ENCODE results near the gene KCNQ5.

Gene KCNQ5

GRCh38 chr6:72941751-72942150 is 319.9 kb downstream of the KCNQ5 start:
- no peak for DNase-seq (ENCODE audit: extremely low read depth, low read depth)
- TF ChIP-seq, protein P1, sequence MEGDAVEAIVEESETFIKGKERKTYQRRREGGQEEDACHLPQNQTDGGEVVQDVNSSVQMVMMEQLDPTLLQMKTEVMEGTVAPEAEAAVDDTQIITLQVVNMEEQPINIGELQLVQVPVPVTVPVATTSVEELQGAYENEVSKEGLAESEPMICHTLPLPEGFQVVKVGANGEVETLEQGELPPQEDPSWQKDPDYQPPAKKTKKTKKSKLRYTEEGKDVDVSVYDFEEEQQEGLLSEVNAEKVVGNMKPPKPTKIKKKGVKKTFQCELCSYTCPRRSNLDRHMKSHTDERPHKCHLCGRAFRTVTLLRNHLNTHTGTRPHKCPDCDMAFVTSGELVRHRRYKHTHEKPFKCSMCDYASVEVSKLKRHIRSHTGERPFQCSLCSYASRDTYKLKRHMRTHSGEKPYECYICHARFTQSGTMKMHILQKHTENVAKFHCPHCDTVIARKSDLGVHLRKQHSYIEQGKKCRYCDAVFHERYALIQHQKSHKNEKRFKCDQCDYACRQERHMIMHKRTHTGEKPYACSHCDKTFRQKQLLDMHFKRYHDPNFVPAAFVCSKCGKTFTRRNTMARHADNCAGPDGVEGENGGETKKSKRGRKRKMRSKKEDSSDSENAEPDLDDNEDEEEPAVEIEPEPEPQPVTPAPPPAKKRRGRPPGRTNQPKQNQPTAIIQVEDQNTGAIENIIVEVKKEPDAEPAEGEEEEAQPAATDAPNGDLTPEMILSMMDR (IDR thresholded peaks at IDR 0.05; ENCODE audit: low read depth, low read length) = no peak

GRCh38 chr6:72943699-72944098 is 321.8 kb downstream of the KCNQ5 start:
- TF ChIP-seq, protein P1 (IDR thresholded peaks at IDR 0.05; ENCODE audit: low read depth, low read length) = no peak
- DNase-seq (ENCODE audit: extremely low read depth, low read depth) = no peak

DNA sequence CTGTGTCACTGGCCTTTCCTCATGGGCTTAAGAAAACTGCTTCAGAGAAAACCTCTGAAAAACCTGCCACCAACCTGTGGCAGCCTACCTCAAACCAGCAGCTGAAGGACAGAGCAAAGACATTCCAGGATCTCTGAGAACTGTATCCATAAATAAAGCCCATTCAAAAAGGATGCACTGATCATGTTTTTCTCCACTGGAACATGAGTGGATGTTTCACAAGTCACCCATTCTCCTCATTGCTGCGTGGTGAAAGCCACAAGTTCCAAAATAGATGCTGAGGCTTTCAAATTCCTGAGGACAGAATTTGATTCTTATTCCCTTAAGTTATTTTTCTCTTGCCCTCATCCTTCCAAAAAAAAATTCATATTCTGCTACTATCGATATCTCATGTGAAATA is 322.8 kb downstream of the KCNQ5 start:
- no peak for DNase-seq (ENCODE audit: extremely low read depth, low read depth)
- TF ChIP-seq, protein P1 (IDR thresholded peaks at IDR 0.05; ENCODE audit: low read depth, low read length) = no peak

GRCh38 chr6:72946774-72947173 is 324.9 kb downstream of the KCNQ5 start:
- no peak for DNase-seq (ENCODE audit: extremely low read depth, low read depth)
- TF ChIP-seq, protein P1 (IDR thresholded peaks at IDR 0.05; ENCODE audit: low read depth, low read length) = no peak

- TF ChIP-seq, protein P1 (IDR thresholded peaks at IDR 0.05; ENCODE audit: low read depth, low read length) = no peak
- DNase-seq (ENCODE audit: extremely low read depth, low read depth) = no peak
Measured at GRCh38 chr6:72947534-72947933, 325.7 kb downstream of the KCNQ5 start.

- TF ChIP-seq, protein P1 (IDR thresholded peaks at IDR 0.05; ENCODE audit: low read depth, low read length) = no peak
- no peak for DNase-seq (ENCODE audit: extremely low read depth, low read depth)
Measured at GRCh38 chr6:72948153-72948552, 326.3 kb downstream of the KCNQ5 start.

DNA sequence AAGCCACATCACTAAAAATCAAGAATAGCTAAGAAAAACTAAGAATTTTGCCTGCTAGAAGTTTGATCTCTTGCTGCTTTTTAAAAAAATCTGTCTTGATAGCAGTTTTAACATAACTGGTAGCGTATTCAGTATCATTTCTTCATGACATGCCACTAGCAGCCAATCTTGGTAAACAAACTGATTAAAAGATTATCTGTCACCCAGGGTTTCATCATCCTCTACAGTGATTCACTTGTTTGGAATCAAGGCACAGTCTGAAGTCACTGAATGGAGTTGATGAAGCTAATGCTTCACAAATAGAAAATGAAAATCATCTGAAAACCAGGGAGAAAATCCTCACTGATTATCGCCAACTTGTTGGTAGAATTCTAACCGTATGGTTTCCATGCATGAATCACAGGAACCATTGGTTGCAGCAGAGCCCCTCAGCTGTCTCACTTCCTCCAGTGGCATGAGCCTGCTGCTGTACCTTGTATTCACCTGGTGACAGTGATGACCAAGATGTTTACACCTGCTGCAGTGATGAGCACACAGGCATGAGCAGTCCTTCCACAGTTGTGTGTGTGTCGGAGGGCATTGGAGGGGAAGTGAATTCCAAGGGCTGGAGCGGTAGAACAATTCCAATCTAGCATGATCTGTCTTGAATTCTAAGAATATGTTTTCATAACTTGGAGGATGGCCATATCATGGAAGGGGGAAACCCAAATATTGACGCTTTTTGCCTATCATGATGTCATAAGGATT is 328.4 kb downstream of the KCNQ5 start:
- DNase-seq (ENCODE audit: extremely low read depth, low read depth) = peak; percentile 60

More for the DNA sequence above, 328.4 kb downstream of the KCNQ5 start:
- TF ChIP-seq, protein P1 (IDR thresholded peaks at IDR 0.05; ENCODE audit: low read depth, low read length) = no peak

All from AG09319 (cell line).